Measurements from ENCODE around the gene WNK2. TPM values are rescaled to one million over a fixed set of nuclear protein-coding genes. Genes with fewer than 3 reads are reported as not detected.

Gene WNK2
- total RNA-seq, 1 donor from 2014 or later: 9.7 TPM

DNA sequence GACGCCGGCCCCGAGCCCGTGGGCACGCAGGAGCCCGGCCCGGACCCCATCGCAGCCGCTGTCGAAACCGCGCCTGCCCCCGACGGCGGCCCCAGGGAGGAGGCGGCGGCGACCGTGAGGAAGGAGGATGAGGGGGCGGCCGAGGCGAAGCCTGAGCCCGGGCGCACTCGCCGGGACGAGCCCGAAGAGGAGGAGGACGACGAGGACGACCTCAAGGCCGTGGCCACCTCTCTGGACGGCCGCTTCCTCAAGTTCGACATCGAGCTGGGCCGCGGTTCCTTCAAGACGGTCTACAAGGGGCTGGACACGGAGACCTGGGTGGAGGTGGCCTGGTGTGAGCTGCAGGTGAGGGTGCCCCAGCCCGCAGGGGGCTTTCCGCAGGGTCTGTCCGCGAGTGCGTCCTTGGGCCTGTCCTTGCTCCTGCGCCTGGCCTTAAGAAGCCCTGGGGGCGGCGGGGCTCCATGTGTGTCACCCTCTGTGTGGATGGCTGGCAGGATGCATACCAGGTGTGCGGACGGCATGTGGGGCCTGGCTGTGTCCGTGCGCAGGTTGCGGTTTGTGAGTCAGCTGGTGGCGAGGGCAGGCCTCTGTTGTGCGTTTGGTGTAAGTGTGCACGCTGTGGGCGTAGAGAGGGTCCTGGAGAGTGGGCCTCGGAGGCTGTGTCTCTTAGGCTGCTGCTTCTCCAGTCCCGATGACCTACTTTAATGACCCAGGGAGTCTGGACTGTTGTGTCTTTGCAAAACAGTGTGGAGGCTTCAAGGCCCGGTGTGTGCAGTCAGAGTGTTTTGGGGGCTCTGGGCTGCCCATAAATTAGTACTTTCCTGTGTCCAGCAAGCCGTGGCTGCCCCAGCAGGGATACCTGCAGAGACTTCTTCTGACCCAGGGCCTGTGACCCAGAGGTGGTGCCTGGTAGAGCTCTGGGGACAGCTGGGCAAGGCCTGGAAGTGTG is 1.6 kb downstream of the WNK2 start:
- TF ChIP-seq, protein P1, sequence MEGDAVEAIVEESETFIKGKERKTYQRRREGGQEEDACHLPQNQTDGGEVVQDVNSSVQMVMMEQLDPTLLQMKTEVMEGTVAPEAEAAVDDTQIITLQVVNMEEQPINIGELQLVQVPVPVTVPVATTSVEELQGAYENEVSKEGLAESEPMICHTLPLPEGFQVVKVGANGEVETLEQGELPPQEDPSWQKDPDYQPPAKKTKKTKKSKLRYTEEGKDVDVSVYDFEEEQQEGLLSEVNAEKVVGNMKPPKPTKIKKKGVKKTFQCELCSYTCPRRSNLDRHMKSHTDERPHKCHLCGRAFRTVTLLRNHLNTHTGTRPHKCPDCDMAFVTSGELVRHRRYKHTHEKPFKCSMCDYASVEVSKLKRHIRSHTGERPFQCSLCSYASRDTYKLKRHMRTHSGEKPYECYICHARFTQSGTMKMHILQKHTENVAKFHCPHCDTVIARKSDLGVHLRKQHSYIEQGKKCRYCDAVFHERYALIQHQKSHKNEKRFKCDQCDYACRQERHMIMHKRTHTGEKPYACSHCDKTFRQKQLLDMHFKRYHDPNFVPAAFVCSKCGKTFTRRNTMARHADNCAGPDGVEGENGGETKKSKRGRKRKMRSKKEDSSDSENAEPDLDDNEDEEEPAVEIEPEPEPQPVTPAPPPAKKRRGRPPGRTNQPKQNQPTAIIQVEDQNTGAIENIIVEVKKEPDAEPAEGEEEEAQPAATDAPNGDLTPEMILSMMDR (IDR thresholded peaks at IDR 0.05; ENCODE audit: insufficient read depth, low read length, poor library complexity, severe bottlenecking): no peak
- no peaks in the 10 kb centered on the region for H3K36me3 ChIP-seq (ENCODE audit: control insufficient read depth, insufficient read depth, low read length)
- H3K4me3 ChIP-seq (ENCODE audit: low read depth, low read length): no peak overlapping the region
- peaks cover 63% of the 10 kb centered on the region for H3K27me3 ChIP-seq (ENCODE audit: control insufficient read depth, insufficient read depth, low read length)
- DNase-seq (ENCODE audit: low read depth): no peak

DNA sequence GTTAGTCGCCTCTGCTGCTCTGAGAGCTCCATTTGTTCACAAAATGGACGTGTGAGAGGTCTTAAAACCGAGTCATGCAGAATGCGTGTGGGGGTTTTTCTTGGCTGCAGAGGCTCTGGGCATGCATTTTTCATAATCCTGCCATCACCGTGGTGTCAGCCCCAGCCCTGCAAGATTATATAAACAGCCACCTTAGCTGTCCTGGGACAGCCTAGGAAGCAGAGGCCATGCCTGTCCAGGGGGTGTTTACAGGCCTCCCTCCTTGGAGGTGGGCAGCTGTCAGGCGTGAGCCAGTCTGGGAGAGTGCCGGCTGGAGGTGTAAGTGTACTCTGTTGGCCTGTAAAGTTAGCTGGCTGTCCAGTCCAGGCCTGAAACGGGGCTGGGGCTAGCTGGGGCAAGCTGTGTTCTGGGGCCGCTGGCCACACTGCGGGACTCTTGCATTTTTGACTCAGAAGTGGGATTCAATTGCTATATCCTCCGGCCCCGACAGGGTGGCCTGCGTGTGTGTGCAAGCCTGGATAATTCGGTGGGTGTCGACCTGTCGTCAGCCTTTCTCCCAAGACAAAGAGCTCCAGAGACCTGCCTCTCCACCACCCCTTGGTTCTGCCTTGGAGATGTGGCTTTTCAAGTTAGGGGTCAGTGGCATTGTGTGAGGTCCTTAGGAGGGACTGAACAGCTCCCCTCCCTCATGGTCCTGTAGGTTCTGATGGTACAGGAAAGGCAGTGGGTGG is 2.4 kb downstream of the WNK2 start:
- TF ChIP-seq, protein P1 (IDR thresholded peaks at IDR 0.05; ENCODE audit: insufficient read depth, low read length, poor library complexity, severe bottlenecking): no peak
- Histone ChIP-seq H3K36me3 (ENCODE audit: control insufficient read depth, insufficient read depth, low read length) (no peaks in the 10 kb centered on the region), H3K4me3 (ENCODE audit: low read depth, low read length) (no peak overlapping the region), H3K27me3 (ENCODE audit: control insufficient read depth, insufficient read depth, low read length) (peaks cover 61% of the 10 kb centered on the region)
- DNase-seq (ENCODE audit: low read depth): no peak

DNA sequence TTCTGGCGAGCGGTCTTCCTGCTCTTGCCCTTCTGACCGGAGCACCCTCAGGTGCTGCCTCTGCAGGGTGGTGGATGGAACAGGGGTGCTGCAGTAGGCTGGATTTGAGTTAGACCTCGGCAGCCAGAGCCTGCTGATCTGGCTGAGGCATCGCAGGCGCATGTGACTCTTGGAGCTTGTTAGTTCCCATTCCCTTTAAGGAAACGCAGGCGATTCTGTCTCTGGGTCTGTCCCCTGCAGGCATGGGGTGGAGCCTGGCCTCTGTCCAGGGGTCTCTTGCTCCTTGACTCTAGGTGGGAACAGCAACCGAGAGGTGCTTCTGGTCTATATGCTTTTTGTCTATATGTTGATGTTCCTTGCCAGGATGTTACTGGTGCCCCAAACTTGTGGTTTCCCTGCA is 3.1 kb downstream of the WNK2 start:
- Histone ChIP-seq H3K36me3 (ENCODE audit: control insufficient read depth, insufficient read depth, low read length) (no peaks in the 10 kb centered on the region), H3K27me3 (ENCODE audit: control insufficient read depth, insufficient read depth, low read length) (peaks cover 57% of the 10 kb centered on the region), H3K4me3 (ENCODE audit: low read depth, low read length) (no peak overlapping the region)
- DNase-seq (ENCODE audit: low read depth): no peak
- TF ChIP-seq, protein P1 (IDR thresholded peaks at IDR 0.05; ENCODE audit: insufficient read depth, low read length, poor library complexity, severe bottlenecking): no peak

DNA sequence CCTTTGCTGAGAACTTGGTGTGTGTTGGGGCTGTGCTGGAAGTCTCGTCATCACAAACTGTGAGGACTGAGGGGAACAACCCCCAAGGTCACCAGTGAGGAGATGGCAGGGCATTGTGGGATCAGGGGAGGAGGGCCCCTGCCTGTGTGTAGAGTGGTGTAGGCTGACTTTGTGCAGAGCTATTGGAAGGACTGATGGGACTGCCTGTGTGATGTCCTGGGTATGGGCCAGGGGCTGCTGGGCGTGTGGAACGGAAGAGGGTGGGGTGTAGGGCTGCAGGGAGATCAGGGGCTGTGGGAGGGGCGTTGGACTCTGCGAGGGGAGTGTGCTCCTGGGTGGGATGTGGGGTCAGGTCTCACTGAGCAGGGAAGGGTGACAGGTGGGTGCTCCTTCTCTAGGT is 3.6 kb downstream of the WNK2 start:
- TF ChIP-seq, protein P1 (IDR thresholded peaks at IDR 0.05; ENCODE audit: insufficient read depth, low read length, poor library complexity, severe bottlenecking): no peak
- H3K36me3 ChIP-seq (ENCODE audit: control insufficient read depth, insufficient read depth, low read length): no peaks in the 10 kb centered on the region
- H3K4me3 ChIP-seq (ENCODE audit: low read depth, low read length): no peak overlapping the region
- DNase-seq (ENCODE audit: low read depth): no peak
- peaks cover 52% of the 10 kb centered on the region for H3K27me3 ChIP-seq (ENCODE audit: control insufficient read depth, insufficient read depth, low read length)

DNA sequence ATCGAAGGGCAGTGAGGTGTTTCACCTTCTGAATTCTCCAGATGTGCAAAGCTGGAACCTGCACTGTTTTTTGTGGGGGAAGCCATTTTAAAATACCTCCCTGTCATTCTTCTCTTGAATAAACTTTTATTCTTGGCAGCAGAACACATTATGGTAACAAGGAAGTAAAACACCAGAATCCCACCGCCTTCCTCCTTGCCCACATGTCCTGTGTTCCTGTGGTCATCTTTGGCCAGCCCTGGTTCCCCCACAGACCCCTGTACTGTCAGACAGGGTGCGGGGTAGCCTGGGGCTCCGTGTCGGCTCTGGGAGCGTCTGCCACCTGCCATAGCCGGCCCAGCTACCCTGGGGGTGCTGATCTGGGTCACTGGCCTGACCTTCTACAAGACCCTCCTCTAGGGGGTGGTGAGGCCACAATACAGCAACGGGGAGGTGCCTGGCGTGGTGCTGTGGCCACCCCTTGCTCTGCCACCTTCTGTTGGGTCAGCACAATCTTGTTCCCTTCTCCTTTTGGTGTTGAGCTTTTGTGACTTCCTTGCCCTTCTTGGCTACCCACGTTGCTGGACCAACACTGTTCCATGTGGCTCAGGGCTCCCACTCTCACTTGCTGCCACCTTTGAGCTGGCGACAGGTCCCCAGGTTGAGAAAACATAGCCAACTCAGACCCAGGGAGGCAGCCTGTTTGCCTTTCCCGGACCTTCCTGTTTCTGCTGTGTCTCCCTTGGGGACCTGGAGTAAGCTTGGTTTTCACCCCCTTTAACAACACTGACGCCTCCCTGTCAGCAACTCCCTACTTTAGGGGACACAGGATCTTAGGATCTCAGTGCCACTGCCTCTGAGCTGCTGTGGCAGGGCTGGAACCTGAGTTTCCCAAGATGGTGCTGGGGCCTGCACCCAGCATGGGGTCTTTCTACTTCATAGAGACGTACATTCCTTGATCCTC is 4.8 kb downstream of the WNK2 start:
- H3K27me3 ChIP-seq (ENCODE audit: control insufficient read depth, insufficient read depth, low read length): peaks cover 41% of the 10 kb centered on the region
- H3K4me3 ChIP-seq (ENCODE audit: low read depth, low read length): no peak overlapping the region
- H3K36me3 ChIP-seq (ENCODE audit: control insufficient read depth, insufficient read depth, low read length): no peaks in the 10 kb centered on the region
- no peak for DNase-seq (ENCODE audit: low read depth)
- TF ChIP-seq, protein P1 (IDR thresholded peaks at IDR 0.05; ENCODE audit: insufficient read depth, low read length, poor library complexity, severe bottlenecking): no peak
